Endothelial cell of umbilical vein (primary cell): ENCODE data around the gene GKN2. TPM values are rescaled to one million over a fixed set of nuclear protein-coding genes. Genes with fewer than 3 reads are reported as not detected.

Source experiments
- BruUV-seq: library from RNA; stranded (reverse); fragments of 400-500 nt; replicated peaks from 2 replicates; lab custom pipeline; 2021; lab: Mats Ljungman, UMichigan
- CTCF ChIA-PET: fragments of 300-600, 350-600 bp; sonication (Branson Sonifier 250); formaldehyde crosslinking; loops from one replicate; lab custom pipeline; 2021; ENCODE audit warnings: antibody characterized with exemption, inconsistent platforms; lab: Charles Lee
- POLR2A ChIA-PET: fragments of 300-600, 350-600 bp; sonication (Branson Sonifier 250); formaldehyde crosslinking; loops from one replicate; lab custom pipeline; 2021; ENCODE audit warnings: antibody characterized with exemption, inconsistent platforms; lab: Charles Lee
- DNase-seq: peaks from one replicate; pipeline ENCODE4 v3.0.0-alpha.2; 2011; ENCODE audit warnings: low read depth, low spot score
- FAIRE-seq: peaks from 2 replicates; lab custom pipeline; 2011; peaks lifted over from hg19 to GRCh38; lab: Jason Lieb, UNC
- H2AFZ ChIP-seq: 2 replicates; pipeline ENCODE4 v1.6.0; 2012; ENCODE audit warnings: low read depth, low read length, control low read depth, inconsistent platforms
- H3K27ac ChIP-seq: 2 replicates; pipeline ENCODE4 v1.5.1; 2011; ENCODE audit warnings: low read depth, mild to moderate bottlenecking, control low read depth, low read length, moderate library complexity; ENCODE audit not compliant: insufficient read depth
- H3K27me3 ChIP-seq, 2 experiments: 2 replicates each; pipeline versions ENCODE4 v1.6.0 to v1.6.1; 2011; ENCODE audit warnings: low read length in 2 of 2, mixed read lengths in 1 of 2; ENCODE audit not compliant: control insufficient read depth in 2 of 2, insufficient read depth in 2 of 2
- H3K36me3 ChIP-seq, 2 experiments: 2 replicates in 1 of 2; 3 replicates in 1 of 2; pipeline ENCODE4 v1.5.1; 2011; ENCODE audit warnings: low read length in 2 of 2, mild to moderate bottlenecking in 1 of 2, moderate library complexity in 1 of 2; ENCODE audit not compliant: control insufficient read depth in 2 of 2, insufficient read depth in 2 of 2; ENCODE audit errors: extremely low read depth in 1 of 2
- H3K4me1 ChIP-seq: 3 replicates; pipeline ENCODE4 v1.5.1; 2011; ENCODE audit warnings: mild to moderate bottlenecking, low read length; ENCODE audit not compliant: control insufficient read depth, insufficient read depth; ENCODE audit errors: extremely low read depth
- H3K4me2 ChIP-seq: 2 replicates; pipeline ENCODE4 v1.6.1; 2011; ENCODE audit warnings: low read length, control low read depth, mixed read lengths; ENCODE audit not compliant: insufficient read depth
- H3K4me3 ChIP-seq, 3 experiments: fragments of 200-600 bp in 1 of 3; sonication (generic), shearing (Covaris generic) in 1 of 3; replicated peaks in 1 of 3; 2 replicates each; pipeline ENCODE4 v1.5.1; 2011 to 2016; ENCODE audit warnings: control low read depth in 3 of 3, low read length in 3 of 3, mild to moderate bottlenecking in 2 of 3, inconsistent platforms in 1 of 3, low read depth in 1 of 3, moderate library complexity in 1 of 3; ENCODE audit not compliant: insufficient read depth in 1 of 3
- H3K79me2 ChIP-seq: 2 replicates; pipeline ENCODE4 v1.6.0; 2012; ENCODE audit warnings: low read length, inconsistent platforms; ENCODE audit not compliant: control insufficient read depth, insufficient read depth
- H3K9ac ChIP-seq: replicated peaks from 2 replicates; pipeline ENCODE3; 2011; ENCODE audit warnings: low read length, control low read depth; ENCODE audit not compliant: insufficient read depth; ENCODE audit errors: extremely low read depth
- H3K9me1 ChIP-seq: replicated peaks from 3 replicates; pipeline ENCODE4 v1.6.0; 2011; ENCODE audit warnings: mild to moderate bottlenecking, low read length; ENCODE audit not compliant: control insufficient read depth, insufficient read depth; ENCODE audit errors: extremely low read depth
- H3K9me3 ChIP-seq: replicated peaks from 2 replicates; pipeline ENCODE4 v1.5.1; 2012; ENCODE audit warnings: low read length, inconsistent platforms; ENCODE audit not compliant: control insufficient read depth, insufficient read depth
- H4K20me1 ChIP-seq: replicated peaks from 2 replicates; pipeline ENCODE3; 2011; ENCODE audit warnings: mild to moderate bottlenecking, low read length; ENCODE audit not compliant: control insufficient read depth, insufficient read depth; ENCODE audit errors: extremely low read depth
- EZH2 ChIP-seq: IDR thresholded peaks from 2 replicates; pipeline ENCODE4 v1.6.1; 2012; ENCODE audit warnings: borderline replicate concordance, low read depth, mild to moderate bottlenecking, moderate library complexity, low read length, inconsistent platforms; ENCODE audit not compliant: severe bottlenecking
- FOS ChIP-seq: IDR thresholded peaks from 2 replicates; pipeline ENCODE4 v1.6.1; 2011; ENCODE audit warnings: mild to moderate bottlenecking, low read length, moderate library complexity, borderline replicate concordance; ENCODE audit not compliant: insufficient read depth
- GATA2 ChIP-seq: IDR thresholded peaks from 2 replicates; pipeline ENCODE4 v1.7.0; 2011; ENCODE audit warnings: low read depth, mild to moderate bottlenecking, moderate library complexity, mixed read lengths, low read length; ENCODE audit not compliant: insufficient read length, insufficient read depth
- JUN ChIP-seq: IDR thresholded peaks from 2 replicates; pipeline ENCODE4 v1.6.1; 2011; ENCODE audit warnings: borderline replicate concordance, low read depth; ENCODE audit not compliant: insufficient read length, insufficient read depth
- MAX ChIP-seq: IDR thresholded peaks from 2 replicates; pipeline ENCODE4 v1.6.1; 2011; ENCODE audit not compliant: insufficient read depth, insufficient read length
- MYC ChIP-seq: IDR thresholded peaks from one replicate; pipeline ENCODE4 v1.6.1; 2011; ENCODE audit warnings: mild to moderate bottlenecking, low read depth, low read length
- POLR2A ChIP-seq: IDR thresholded peaks from 2 replicates; pipeline ENCODE4 v1.6.1; 2012; ENCODE audit warnings: low read depth, mild to moderate bottlenecking, control low read depth, low read length
- POLR2AphosphoS5 ChIP-seq: IDR thresholded peaks from 2 replicates; pipeline ENCODE4 v1.6.1; 2012; ENCODE audit warnings: low read depth, mild to moderate bottlenecking, control low read depth, low read length, moderate library complexity; ENCODE audit not compliant: insufficient read depth
- dilution Hi-C: fragments of 300-500 bp; cut with MboI; formaldehyde crosslinking; loops from one replicate; pipeline ENCODE4 v1.15.0; 2019; ENCODE audit warnings: low sequenced_read_pairs; ENCODE audit not compliant: extremely low pct_ligation_motif_present
- intact Hi-C: fragments of 100-400 bp; cut with micrococcal nuclease; formaldehyde crosslinking; loops from one replicate; pipeline ENCODE4 v1.10.0; 2022
- polyA plus RNA-seq, 4 experiments: library from polyadenylated mRNA; depleted of rRNA in 3 of 4; stranded (reverse) in 3 of 4; unstranded in 1 of 4; fragments of >200 nt; gene quantifications; 2 replicates each; pipeline versions ENCODE4 v1.2.1 to v1.2.3, GENCODE V29; 2011 to 2012; ENCODE audit warnings: missing spikeins in 1 of 4
- total RNA-seq: library from RNA; stranded (reverse); gene quantifications from 2 replicates; pipeline ENCODE4 v1.2.3, GENCODE V29; 2021
- TF ChIP-seq, protein P1 (sequence below), 2 donors: IDR thresholded peaks; 1 replicate in 1 of 2; 2 replicates in 1 of 2; pipeline ENCODE4 v1.5.1; 2011; ENCODE audit warnings: low read length in 2 of 2, mild to moderate bottlenecking in 2 of 2, moderate library complexity in 2 of 2, control low read depth in 1 of 2, inconsistent platforms in 1 of 2, low read depth in 1 of 2; ENCODE audit not compliant: insufficient read depth in 1 of 2; ENCODE audit errors: extremely low read depth in 1 of 2

GKN2 gene
- total and polyA plus RNA-seq, 2 donors (not counting 3 experiments of a cell fraction or from before 2014, with no cell fraction given), result not detected

DNA sequence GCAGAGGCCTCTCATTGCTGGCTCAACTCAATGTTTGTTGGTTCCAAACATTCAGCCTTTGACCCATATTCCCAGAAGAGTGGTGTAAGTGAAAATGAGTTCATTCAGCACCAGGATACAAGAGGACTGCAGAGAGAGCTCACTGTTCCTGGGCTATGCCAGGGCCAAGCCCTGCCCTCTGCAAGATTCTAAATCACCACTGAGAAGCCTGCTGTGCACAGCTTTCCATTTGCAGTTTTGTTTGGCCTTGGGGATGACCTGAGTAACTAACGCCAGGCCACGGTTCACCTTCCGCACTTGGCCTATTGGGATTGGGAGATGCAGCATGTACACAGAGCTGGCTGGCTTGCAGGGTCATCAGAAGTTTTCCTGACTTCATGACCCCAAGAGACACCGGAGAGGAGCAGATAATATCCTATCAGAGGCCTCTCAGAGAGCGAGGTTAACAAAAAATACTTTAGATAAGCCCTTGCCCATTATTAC lies 34.4 kb upstream of the GKN2 start:
- POLR2A ChIA-PET, result no interaction called here
- no peaks in the 10 kb centered on the region for H3K36me3 ChIP-seq
- H3K27me3 ChIP-seq, result peaks cover 11 to 18% of the 10 kb centered on the region in 2 experiments
- H3K4me2 ChIP-seq, result no peak overlapping the region
- DNase-seq, result no peak
- H3K79me2 ChIP-seq, result no peaks in the 10 kb centered on the region
- no peaks in the 10 kb centered on the region for H3K9me1 ChIP-seq
- no peaks in the 10 kb centered on the region for H3K9me3 ChIP-seq
- dilution Hi-C loops, result no loop called here
- no peak overlapping the region for H3K4me3 ChIP-seq
- H3K4me1 ChIP-seq, result no peaks in the 10 kb centered on the region
- no peak overlapping the region for H3K27ac ChIP-seq
- BruUV-seq, result no TSS peak
- CTCF ChIA-PET, result interaction anchor here (1.3 kb wide), 1 partner anchor 44 kb away, joined by 3 read pairs; no protein-coding TSS in a partner anchor
- H3K9ac ChIP-seq, result no peak overlapping the region
- TF ChIP-seq JUN (no peak), EZH2 (no peak), MAX (no peak), MYC (no peak), FOS (no peak), GATA2 (no peak), POLR2A (no peak), POLR2AphosphoS5 (no peak)
- TF ChIP-seq, protein P1, sequence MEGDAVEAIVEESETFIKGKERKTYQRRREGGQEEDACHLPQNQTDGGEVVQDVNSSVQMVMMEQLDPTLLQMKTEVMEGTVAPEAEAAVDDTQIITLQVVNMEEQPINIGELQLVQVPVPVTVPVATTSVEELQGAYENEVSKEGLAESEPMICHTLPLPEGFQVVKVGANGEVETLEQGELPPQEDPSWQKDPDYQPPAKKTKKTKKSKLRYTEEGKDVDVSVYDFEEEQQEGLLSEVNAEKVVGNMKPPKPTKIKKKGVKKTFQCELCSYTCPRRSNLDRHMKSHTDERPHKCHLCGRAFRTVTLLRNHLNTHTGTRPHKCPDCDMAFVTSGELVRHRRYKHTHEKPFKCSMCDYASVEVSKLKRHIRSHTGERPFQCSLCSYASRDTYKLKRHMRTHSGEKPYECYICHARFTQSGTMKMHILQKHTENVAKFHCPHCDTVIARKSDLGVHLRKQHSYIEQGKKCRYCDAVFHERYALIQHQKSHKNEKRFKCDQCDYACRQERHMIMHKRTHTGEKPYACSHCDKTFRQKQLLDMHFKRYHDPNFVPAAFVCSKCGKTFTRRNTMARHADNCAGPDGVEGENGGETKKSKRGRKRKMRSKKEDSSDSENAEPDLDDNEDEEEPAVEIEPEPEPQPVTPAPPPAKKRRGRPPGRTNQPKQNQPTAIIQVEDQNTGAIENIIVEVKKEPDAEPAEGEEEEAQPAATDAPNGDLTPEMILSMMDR (IDR thresholded peaks at IDR 0.05; ENCODE audit: extremely low read depth in 1 of 2, insufficient read depth in 1 of 2, low read depth in 1 of 2, low read length in 2 of 2), result no peak
- intact Hi-C loops, result no loop called here
- no peak for FAIRE-seq
- H2AFZ ChIP-seq, result no peak overlapping the region
- H4K20me1 ChIP-seq, result no peaks in the 10 kb centered on the region
